ENCODE measurements around the gene SCAMP3.

- TF ChIP-seq NRF1 (conservative IDR thresholded peaks at IDR 0.05; ENCODE audit: low read depth, low read length) (no peak), EGR1 (IDR thresholded peaks at IDR 0.05; ENCODE audit: borderline replicate concordance in 1 of 2, low read depth in 2 of 2, low read length in 2 of 2) (no peak), CEBPB (IDR thresholded peaks at IDR 0.05; ENCODE audit: borderline replicate concordance in 1 of 2, low read depth in 2 of 2, low read length in 2 of 2) (no peak), SIX5 (IDR thresholded peaks at IDR 0.05; ENCODE audit: low read depth, low read length, severe bottlenecking) (no peak), SIN3A (IDR thresholded peaks at IDR 0.05; ENCODE audit: low read depth, low read length) (no peak), CREB1 (IDR thresholded peaks at IDR 0.05; ENCODE audit: low read depth) (no peak), ZNF274 (IDR thresholded peaks at IDR 0.05; ENCODE audit: insufficient read depth, insufficient read length) (no peak)
These were observed 19.3 kb downstream of the SCAMP3 start for GRCh38 chr1:155242805-155243358.

All from GM12878 (cell line).